Right ventricle myocardium inferior (tissue), 1 donor: ENCODE results near the gene BHLHA9. TPM values are rescaled to one million over a fixed set of nuclear protein-coding genes. Genes with fewer than 3 reads are reported as not detected.

Experiments used
- ATAC-seq: fragments of 200-7000 bp; cut with Tn5 transposase; one replicate; pipeline ENCODE4 v1.9.1; 2020; ENCODE audit warnings: mild to moderate bottlenecking, moderate library complexity
- DNase-seq: peaks from one replicate; pipeline ENCODE4 v3.0.0; 2021; ENCODE audit errors: missing footprints
- intact Hi-C: fragments of 100-400 bp; cut with DNase I; formaldehyde crosslinking; loops from one replicate; pipeline ENCODE4 v1.11.0; 2022
- total RNA-seq: library from RNA; stranded (reverse); fragmentation: NEBNext Ultra II Directional; extraction: Animal tissue kit (Norgen Biotek cat#: 25700); gene quantifications from one replicate; pipeline ENCODE4 v1.2.1, GENCODE V29; 2021
- donor health status: DM: no; HTN: yes; CAD: no; lungs with severe emphysema.

Gene BHLHA9
- total RNA-seq, 1 donor from 2014 or later, result not detected

GRCh38 chr17:1244606-1245012, 25.6 kb upstream of the BHLHA9 start:
- intact Hi-C loops, result no loop called here
- no peak for ATAC-seq
- no peak for DNase-seq

- DNase-seq, result no peak
- intact Hi-C loops, result no loop called here
- no peak for ATAC-seq
Observed at GRCh38 chr17:1251866-1252608, 18.2 kb upstream of the BHLHA9 start.

- ATAC-seq (no peak), DNase-seq (no peak)
- intact Hi-C loops, result loop anchor here (5.0 kb wide), 1 partner anchor 392 kb away; the partner anchor contains the start of genes RILP and SCARF1
Observed at GRCh38 chr17:1255041-1255440, 15.2 kb upstream of the BHLHA9 start.

- intact Hi-C loops, result loop anchor here (5.0 kb wide), 1 partner anchor 391 kb away; the partner anchor contains the start of genes RILP and SCARF1
Observed at GRCh38 chr17:1256699-1257098, 13.5 kb upstream of the BHLHA9 start.

GRCh38 chr17:1260086-1260769, 10.0 kb upstream of the BHLHA9 start:
- intact Hi-C loops, result no loop called here
- DNase-seq (no peak), ATAC-seq (peak; percentile 9)

More at GRCh38 chr17:1256699-1257098, 13.5 kb upstream of the BHLHA9 start:
- ATAC-seq, result no peak
- no peak for DNase-seq

- ATAC-seq, result no peak
- no peak for DNase-seq
- intact Hi-C loops, result no loop called here
Observed at GRCh38 chr17:1260770-1261161, 9.5 kb upstream of the BHLHA9 start.

GRCh38 chr17:1264196-1264595, 6.0 kb upstream of the BHLHA9 start:
- no peak for DNase-seq
- intact Hi-C loops, result no loop called here
- no peak for ATAC-seq

- DNase-seq (no peak), ATAC-seq (peak; percentile 26)
- intact Hi-C loops, result no loop called here
Observed at GRCh38 chr17:1267471-1267943, 2.7 kb upstream of the BHLHA9 start.

GRCh38 chr17:1271030-1271423, 783 bp downstream of the BHLHA9 start:
- ATAC-seq (no peak), DNase-seq (no peak)
- intact Hi-C loops, result no loop called here

- intact Hi-C loops, result no loop called here
- ATAC-seq (no peak), DNase-seq (no peak)
Observed at GRCh38 chr17:1271441-1271840, 1.2 kb downstream of the BHLHA9 start.

- intact Hi-C loops, result no loop called here
- ATAC-seq (no peak), DNase-seq (no peak)
Observed at GRCh38 chr17:1272701-1273100, 2.5 kb downstream of the BHLHA9 start.

GRCh38 chr17:1273492-1274244, 3.4 kb downstream of the BHLHA9 start:
- DNase-seq (no peak), ATAC-seq (no peak)
- intact Hi-C loops, result no loop called here

GRCh38 chr17:1274245-1274608, 4.0 kb downstream of the BHLHA9 start:
- DNase-seq, result no peak
- no peak for ATAC-seq
- intact Hi-C loops, result no loop called here

GRCh38 chr17:1275205-1275961, 5.1 kb downstream of the BHLHA9 start:
- intact Hi-C loops, result loop anchor here (5.0 kb wide), 1 partner anchor 242 kb away; the partner anchor contains the start of gene INPP5K
- no peak for DNase-seq
- ATAC-seq, result no peak

GRCh38 chr17:1275962-1276736, 5.9 kb downstream of the BHLHA9 start:
- ATAC-seq (peak; percentile 70), DNase-seq (peak; percentile 82)
- intact Hi-C loops, result loop anchor here (1.0 to 5.0 kb wide), 2 partner anchors 56 to 241 kb away; partner anchors contain the start of gene INPP5K

GRCh38 chr17:1280652-1281051, 10.4 kb downstream of the BHLHA9 start:
- DNase-seq (no peak), ATAC-seq (no peak)
- intact Hi-C loops, result no loop called here

GRCh38 chr17:1286379-1287106, 16.3 kb downstream of the BHLHA9 start:
- intact Hi-C loops, result no loop called here
- no peak for DNase-seq
- no peak for ATAC-seq
